MM.1S (cell line): ENCODE measurements around the gene DTYMK.
"Not testable (repeated sequence)": the region's sequence is repeated elsewhere in the genome, so short reads cannot be mapped to it uniquely, and the experiment has no call there.

ENCODE experiments used
- DNase-seq: peaks from one replicate; pipeline ENCODE4 v3.0.0-alpha.2; 2015
- H2AFZ ChIP-seq: fragments of 300-600 bp; sonication (generic); 2 replicates; pipeline ENCODE4 v1.6.0; 2016; ENCODE audit warnings: antibody characterized with exemption, low read length
- H3F3A ChIP-seq: fragments of 300-600 bp; sonication (generic); 2 replicates; pipeline ENCODE4 v1.6.1; 2016; ENCODE audit warnings: mild to moderate bottlenecking, antibody characterized with exemption, low read length, moderate library complexity, mixed read lengths; ENCODE audit not compliant: insufficient read depth
- H3K27ac ChIP-seq: fragments of 300-600 bp; sonication (generic); 2 replicates; pipeline ENCODE4 v1.5.1; 2016; ENCODE audit warnings: mild to moderate bottlenecking, low read length
- H3K27me3 ChIP-seq: fragments of 300-600 bp; sonication (generic); replicated peaks from 2 replicates; pipeline ENCODE4 v1.6.0; 2016; ENCODE audit warnings: low read length; ENCODE audit not compliant: insufficient read depth
- H3K36me3 ChIP-seq: fragments of 300-600 bp; sonication (generic); replicated peaks from 2 replicates; pipeline ENCODE4 v1.6.1; 2016; ENCODE audit warnings: mild to moderate bottlenecking, low read length, mixed read lengths; ENCODE audit not compliant: insufficient read depth
- H3K4me1 ChIP-seq: fragments of 300-600 bp; sonication (generic); 2 replicates; pipeline ENCODE4 v1.6.1; 2016; ENCODE audit warnings: low read length, mixed read lengths
- H3K4me2 ChIP-seq: fragments of 300-600 bp; sonication (generic); 2 replicates; pipeline ENCODE4 v1.6.0; 2016; ENCODE audit warnings: low read depth, low read length
- H3K4me3 ChIP-seq: fragments of 300-600 bp; sonication (generic); 2 replicates; pipeline ENCODE4 v1.5.1; 2016; ENCODE audit warnings: low read length, mixed read lengths
- H3K79me2 ChIP-seq: fragments of 300-600 bp; sonication (generic); 2 replicates; pipeline ENCODE4 v1.6.1; 2016; ENCODE audit warnings: mixed run types, low read length, mixed read lengths
- H3K9ac ChIP-seq: fragments of 300-600 bp; sonication (generic); 2 replicates; pipeline ENCODE4 v1.6.1; 2016; ENCODE audit warnings: low read length, mixed read lengths
- H3K9me2 ChIP-seq: fragments of 300-600 bp; sonication (generic); replicated peaks from 2 replicates; pipeline ENCODE4 v1.6.1; 2016; ENCODE audit warnings: mild to moderate bottlenecking, low read length, mixed read lengths; ENCODE audit not compliant: insufficient read depth
- H3K9me3 ChIP-seq: fragments of 300-600 bp; sonication (generic); replicated peaks from 2 replicates; pipeline ENCODE4 v1.6.1; 2016; ENCODE audit warnings: mild to moderate bottlenecking, low read length, mixed read lengths; ENCODE audit not compliant: insufficient read depth
- H4K20me1 ChIP-seq: fragments of 300-600 bp; sonication (generic); 2 replicates; pipeline ENCODE4 v1.6.1; 2016; ENCODE audit warnings: mild to moderate bottlenecking, low read length, moderate library complexity, mixed read lengths; ENCODE audit not compliant: insufficient read depth
- CTCF ChIP-seq: fragments of 300-600 bp; sonication (generic); IDR thresholded peaks from 2 replicates; pipeline ENCODE4 v1.5.1; 2016; ENCODE audit warnings: antibody characterized with exemption, low read length, mixed read lengths
- EZH2 ChIP-seq: fragments of 300-600 bp; sonication (generic); optimal IDR thresholded peaks from 2 replicates; pipeline ENCODE3; 2017; ENCODE audit warnings: low read depth, mild to moderate bottlenecking, antibody characterized with exemption, low read length, mixed read lengths
- EZH2phosphoT487 ChIP-seq: fragments of 300-600 bp; sonication (generic); IDR thresholded peaks from 2 replicates; pipeline ENCODE4 v1.6.1; 2018; ENCODE audit warnings: antibody characterized with exemption, low read length

DTYMK gene

DNA sequence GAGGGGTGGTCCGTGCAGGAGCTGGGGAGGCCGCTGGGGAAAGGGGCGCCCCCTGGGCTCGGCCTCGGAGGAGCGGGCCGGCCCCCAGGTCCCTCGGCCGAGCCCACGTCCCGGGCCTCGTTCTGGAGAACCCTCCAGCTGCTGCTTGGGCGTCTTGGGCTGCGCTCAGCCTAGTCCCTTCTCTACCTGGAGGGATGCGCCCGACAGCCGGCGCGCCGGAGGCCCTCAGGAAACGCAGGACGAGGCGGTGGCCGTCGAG lies 47.5 kb upstream of the DTYMK start:
- TF ChIP-seq EZH2phosphoT487 (no peak), EZH2 (no peak), CTCF (no peak; the same call in 1 of the 2 replicates)
- H3K9me3 ChIP-seq, result no peaks in the 10 kb centered on the region
- H3K9me2 ChIP-seq, result no peaks in the 10 kb centered on the region
- no peaks in the 10 kb centered on the region; the same call in 1 of the 2 replicates for H3F3A ChIP-seq
- peak overlapping the region; percentile 18; the same call in 1 of the 2 replicates for H3K9ac ChIP-seq
- peak overlapping the region; percentile 89 for H2AFZ ChIP-seq
- H3K27ac ChIP-seq, result no peak overlapping the region
- peak overlapping the region; percentile 59; the same call in 1 of the 2 replicates for H3K4me2 ChIP-seq
- H4K20me1 ChIP-seq, result no peaks in the 10 kb centered on the region
- peak overlapping the region; percentile 50 for H3K4me3 ChIP-seq
- no peaks in the 10 kb centered on the region for H3K36me3 ChIP-seq
- DNase-seq, result no peak
- no peaks in the 10 kb centered on the region for H3K27me3 ChIP-seq
- peaks cover 3% of the 10 kb centered on the region for H3K4me1 ChIP-seq
- no peaks in the 10 kb centered on the region for H3K79me2 ChIP-seq

DNA sequence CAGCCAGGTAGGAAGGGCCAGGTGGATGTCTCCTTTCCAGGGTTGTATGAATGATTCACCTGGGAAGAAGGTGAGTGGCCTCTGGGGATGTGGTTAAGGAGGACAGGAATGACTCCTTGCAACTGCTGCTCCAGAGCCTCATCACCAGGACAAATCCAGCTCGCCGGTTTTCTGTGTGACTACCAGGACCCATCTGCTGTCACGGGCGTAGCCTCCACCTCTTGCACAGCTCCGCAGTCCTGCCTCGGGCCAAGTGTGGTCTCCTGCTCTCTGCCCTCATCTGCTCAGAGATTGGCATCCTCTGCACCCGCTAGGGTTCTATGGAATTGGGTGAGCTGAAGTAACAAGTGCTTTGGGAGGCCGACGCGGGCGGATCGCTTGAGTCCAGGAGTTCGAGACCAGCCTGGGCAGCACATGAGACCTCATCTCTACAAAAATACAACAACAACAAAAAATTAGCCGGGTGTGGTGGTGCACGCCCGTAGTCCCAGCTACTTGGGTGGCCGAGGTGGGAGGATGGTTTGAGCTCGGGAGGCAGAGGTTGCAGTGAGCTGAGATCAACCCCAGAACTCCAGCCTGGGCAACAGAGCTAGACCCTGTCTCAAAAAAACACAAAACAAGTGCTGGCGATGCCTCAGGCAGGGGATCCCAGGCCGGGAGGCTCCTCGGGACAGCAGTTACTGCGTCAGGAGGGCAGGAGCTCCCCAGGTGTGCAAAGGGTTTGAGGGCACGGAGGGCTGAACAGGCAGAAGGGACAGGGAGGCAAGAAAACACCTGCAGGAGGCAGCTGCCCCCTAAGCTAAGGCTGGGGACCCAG lies 47.0 kb upstream of the DTYMK start:
- no peaks in the 10 kb centered on the region for H3K36me3 ChIP-seq
- no peaks in the 10 kb centered on the region for H3K79me2 ChIP-seq
- peak overlapping the region; percentile 50 for H3K4me3 ChIP-seq
- no peaks in the 10 kb centered on the region; the same call in 1 of the 2 replicates for H3F3A ChIP-seq
- H2AFZ ChIP-seq, result peak overlapping the region; percentile 89
- no peaks in the 10 kb centered on the region for H3K9me3 ChIP-seq
- no peak overlapping the region for H3K27ac ChIP-seq
- H3K9ac ChIP-seq, result peak overlapping the region; percentile 18; the same call in 1 of the 2 replicates
- 0 out of 2 replicates have a peak, but pooled peaks have one; percentile 10 for TF ChIP-seq CTCF
- no peak for TF ChIP-seq EZH2
- peaks cover 3% of the 10 kb centered on the region for H3K4me1 ChIP-seq
- no peaks in the 10 kb centered on the region for H4K20me1 ChIP-seq
- no peaks in the 10 kb centered on the region for H3K9me2 ChIP-seq
- DNase-seq, result no peak
- peak overlapping the region; percentile 59; the same call in 1 of the 2 replicates for H3K4me2 ChIP-seq
- no peaks in the 10 kb centered on the region for H3K27me3 ChIP-seq

- not testable (repeated sequence) for H3K4me3 ChIP-seq, H3K9me3 ChIP-seq, H3K36me3 ChIP-seq, H3F3A ChIP-seq, H4K20me1 ChIP-seq, H3K27ac ChIP-seq, H3K4me1 ChIP-seq, H2AFZ ChIP-seq, H3K79me2 ChIP-seq, H3K9ac ChIP-seq, H3K27me3 ChIP-seq, H3K9me2 ChIP-seq, H3K4me2 ChIP-seq
- peak; percentile 14 for DNase-seq
- TF ChIP-seq CTCF, result peak; percentile 2; the same call in 1 of the 2 replicates
Measured at GRCh38 chr2:241732513-241733186, 46.0 kb upstream of the DTYMK start.
